A673 (cell line): ENCODE data around the gene ROR2. TPM values are rescaled to one million over a fixed set of nuclear protein-coding genes. Genes with fewer than 3 reads are reported as not detected.

Experiments
- BruUV-seq: library from RNA; stranded (reverse); fragments of 400-500 nt; replicated peaks from 2 replicates; lab custom pipeline; 2021; lab: Mats Ljungman, UMichigan
- CTCF ChIA-PET: fragments of 300-600 bp; sonication (Branson Sonifier 250); formaldehyde crosslinking; loops from one replicate; lab custom pipeline; 2022; ENCODE audit warnings: antibody characterized with exemption; lab: Charles Lee
- POLR2A ChIA-PET: fragments of 300-600 bp; sonication (Branson Sonifier 250); formaldehyde crosslinking; loops from one replicate; lab custom pipeline; 2022; ENCODE audit warnings: antibody characterized with exemption; ENCODE audit not compliant: low non-redundant PET; lab: Charles Lee
- DNase-seq: peaks from one replicate; pipeline ENCODE4 v3.0.0-alpha.2; 2015; ENCODE audit warnings: low spot score
- H3K27ac ChIP-seq: fragments of 200-600 bp; sonication (generic); 2 replicates; pipeline ENCODE4 v1.5.1; 2016; ENCODE audit warnings: mixed run types, low read depth, mild to moderate bottlenecking, mixed read lengths, antibody characterized with exemption, low read length; ENCODE audit not compliant: poor library complexity, severe bottlenecking
- H3K27me3 ChIP-seq: fragments of 200-600 bp; sonication (generic); replicated peaks from 2 replicates; pipeline ENCODE4 v1.6.1; 2017; ENCODE audit warnings: mixed run types, low read depth, mild to moderate bottlenecking, mixed read lengths, antibody characterized with exemption, low read length; ENCODE audit not compliant: insufficient read depth, poor library complexity
- H3K36me3 ChIP-seq: fragments of 200-600 bp; sonication (generic); 2 replicates; pipeline ENCODE4 v1.6.1; 2016; ENCODE audit warnings: mixed run types, mild to moderate bottlenecking, mixed read lengths, antibody characterized with exemption, low read length; ENCODE audit not compliant: insufficient read depth, poor library complexity, severe bottlenecking
- H3K4me1 ChIP-seq: fragments of 200-600 bp; sonication (generic); 2 replicates; pipeline ENCODE4 v1.6.1; 2017; ENCODE audit warnings: mixed run types, mild to moderate bottlenecking, mixed read lengths, antibody characterized with exemption, low read length; ENCODE audit not compliant: insufficient read depth, poor library complexity, severe bottlenecking
- H3K4me3 ChIP-seq: fragments of 200-600 bp; sonication (generic); 2 replicates; pipeline ENCODE4 v1.5.1; 2016; ENCODE audit warnings: low read depth, mixed run types, mild to moderate bottlenecking, mixed read lengths, low read length; ENCODE audit not compliant: poor library complexity, severe bottlenecking
- H3K9me3 ChIP-seq: fragments of 200-600 bp; sonication (generic); 2 replicates; pipeline ENCODE4 v1.6.1; 2016; ENCODE audit warnings: mixed run types, low read depth, mild to moderate bottlenecking, mixed read lengths, antibody characterized with exemption, low read length; ENCODE audit not compliant: poor library complexity, severe bottlenecking
- EZH2 ChIP-seq: fragments of 200-600 bp; sonication (generic); IDR thresholded peaks from 2 replicates; pipeline ENCODE4 v1.6.1; 2017; ENCODE audit warnings: borderline replicate concordance, low read depth, mild to moderate bottlenecking, mixed read lengths, antibody characterized with exemption, low read length; ENCODE audit not compliant: poor library complexity, severe bottlenecking
- intact Hi-C: fragments of 100-400 bp; cut with micrococcal nuclease; formaldehyde crosslinking; loops from one replicate; pipeline ENCODE4 v1.10.0; 2022; ENCODE audit not compliant: unreplicated experiment
- total RNA-seq: library from RNA; stranded (reverse); gene quantifications from 2 replicates; pipeline ENCODE4 v1.2.3, GENCODE V29; 2021
- TF ChIP-seq, protein P1 (sequence below): fragments of 300-800, 200-600 bp; sonication (generic); conservative IDR thresholded peaks from 2 replicates; pipeline ENCODE4 v1.5.1; 2017; ENCODE audit warnings: low read depth, mild to moderate bottlenecking, antibody characterized with exemption, low read length, moderate library complexity, mixed read lengths

ROR2 gene
- total RNA-seq, 1 experiment from 2014 or later = 12.3 TPM

DNA sequence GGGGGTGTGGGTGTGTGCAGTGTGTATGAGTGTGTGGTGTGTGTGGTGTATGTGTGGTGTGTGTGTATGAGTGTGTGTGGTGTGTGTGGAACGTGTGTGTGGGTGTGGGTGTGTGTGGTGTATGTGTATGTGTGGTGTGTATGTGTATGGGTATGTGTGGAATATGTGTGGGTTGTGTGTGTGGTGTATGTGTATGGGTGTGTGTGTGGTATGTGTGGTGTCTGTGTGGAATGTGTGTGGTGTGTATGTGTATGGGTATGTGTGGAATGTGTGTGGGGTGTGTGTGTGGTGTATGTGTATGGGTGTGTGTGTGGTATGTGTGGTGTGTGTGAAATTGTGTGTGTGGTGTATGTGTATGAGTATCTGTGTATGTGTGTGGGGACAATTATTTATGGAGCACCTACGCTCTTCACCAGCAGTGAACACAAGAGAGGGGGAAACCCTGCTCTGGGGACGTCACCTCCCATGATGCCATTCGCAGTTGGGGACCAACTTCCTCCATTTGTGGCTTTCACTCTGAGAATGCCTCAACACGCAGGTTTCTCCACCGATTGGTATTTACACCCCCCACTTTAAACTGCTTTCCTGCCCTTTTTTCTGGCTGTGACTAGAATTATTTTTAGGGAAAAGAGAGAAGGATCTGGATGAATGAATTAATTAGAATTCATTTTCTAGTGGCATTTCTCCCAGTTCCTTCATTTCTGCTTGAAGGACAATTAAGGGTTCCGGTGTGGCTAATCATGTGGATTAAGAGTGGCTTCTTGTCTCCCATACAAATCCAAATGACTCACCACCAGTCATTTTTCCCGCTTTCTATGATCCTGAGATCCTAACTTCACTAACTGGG lies 238.1 kb downstream of the ROR2 start:
- DNase-seq = peak; percentile 71
- Histone ChIP-seq H3K9me3 (peaks cover 5% of the 10 kb centered on the region), H3K27me3 (no peaks in the 10 kb centered on the region), H3K4me3 (no peak overlapping the region), H3K27ac (peak overlapping the region; percentile 10), H3K36me3 (no peaks in the 10 kb centered on the region), H3K4me1 (peaks cover 16% of the 10 kb centered on the region)
- TF ChIP-seq EZH2 = no peak
- TF ChIP-seq, protein P1, sequence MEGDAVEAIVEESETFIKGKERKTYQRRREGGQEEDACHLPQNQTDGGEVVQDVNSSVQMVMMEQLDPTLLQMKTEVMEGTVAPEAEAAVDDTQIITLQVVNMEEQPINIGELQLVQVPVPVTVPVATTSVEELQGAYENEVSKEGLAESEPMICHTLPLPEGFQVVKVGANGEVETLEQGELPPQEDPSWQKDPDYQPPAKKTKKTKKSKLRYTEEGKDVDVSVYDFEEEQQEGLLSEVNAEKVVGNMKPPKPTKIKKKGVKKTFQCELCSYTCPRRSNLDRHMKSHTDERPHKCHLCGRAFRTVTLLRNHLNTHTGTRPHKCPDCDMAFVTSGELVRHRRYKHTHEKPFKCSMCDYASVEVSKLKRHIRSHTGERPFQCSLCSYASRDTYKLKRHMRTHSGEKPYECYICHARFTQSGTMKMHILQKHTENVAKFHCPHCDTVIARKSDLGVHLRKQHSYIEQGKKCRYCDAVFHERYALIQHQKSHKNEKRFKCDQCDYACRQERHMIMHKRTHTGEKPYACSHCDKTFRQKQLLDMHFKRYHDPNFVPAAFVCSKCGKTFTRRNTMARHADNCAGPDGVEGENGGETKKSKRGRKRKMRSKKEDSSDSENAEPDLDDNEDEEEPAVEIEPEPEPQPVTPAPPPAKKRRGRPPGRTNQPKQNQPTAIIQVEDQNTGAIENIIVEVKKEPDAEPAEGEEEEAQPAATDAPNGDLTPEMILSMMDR = no peak
- POLR2A ChIA-PET = no interaction called here
- intact Hi-C loops = no loop called here
- CTCF ChIA-PET = no interaction called here
- no TSS peak for BruUV-seq

DNA sequence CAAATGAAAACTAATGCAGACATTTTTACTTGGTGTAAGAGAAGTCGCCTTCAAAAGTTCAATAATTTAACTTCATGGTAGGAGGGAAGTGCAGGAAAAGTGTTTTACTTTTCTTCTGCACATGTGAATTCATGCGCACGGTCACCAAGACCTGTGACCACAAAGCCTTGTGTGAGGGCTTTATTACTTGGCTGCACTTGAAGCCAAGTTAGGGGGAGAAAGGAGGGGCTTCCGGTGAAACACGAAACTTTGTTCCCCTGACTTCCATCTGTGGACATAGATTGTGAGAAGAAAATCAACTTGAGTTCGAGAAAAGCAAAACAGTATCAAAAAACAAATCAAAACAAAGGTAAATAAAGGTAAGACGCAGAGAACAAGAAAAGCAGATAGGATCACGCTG lies 239.9 kb downstream of the ROR2 start:
- Histone ChIP-seq H3K4me1 (peaks cover 16% of the 10 kb centered on the region), H3K27me3 (no peaks in the 10 kb centered on the region), H3K4me3 (no peak overlapping the region), H3K27ac (no peak overlapping the region), H3K36me3 (no peaks in the 10 kb centered on the region), H3K9me3 (peaks cover 10% of the 10 kb centered on the region)
- no TSS peak for BruUV-seq
- TF ChIP-seq EZH2 = no peak
- TF ChIP-seq, protein P1 = no peak
- DNase-seq = no peak
- intact Hi-C loops = no loop called here
- CTCF ChIA-PET = no interaction called here
- POLR2A ChIA-PET = no interaction called here

DNA sequence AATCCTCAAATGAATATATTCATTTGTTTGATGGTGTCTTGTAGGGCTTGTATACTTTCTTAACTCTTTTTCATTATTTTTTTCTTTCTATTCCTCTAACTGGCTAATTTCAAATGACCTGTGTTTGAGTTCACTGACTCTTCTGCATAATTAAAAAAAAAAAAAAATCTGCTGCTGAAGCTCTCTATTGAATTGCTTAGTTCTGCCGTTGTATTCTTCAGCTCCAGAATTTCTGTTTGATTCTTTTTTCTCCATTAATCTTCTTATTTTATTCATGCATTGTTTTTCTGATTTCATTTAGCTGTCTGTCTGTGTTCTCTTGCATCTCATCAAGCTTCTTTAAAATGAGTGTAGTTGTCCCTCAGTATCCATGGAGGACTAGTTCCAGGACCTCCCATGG lies 244.6 kb downstream of the ROR2 start:
- no peak overlapping the region for H3K27ac ChIP-seq
- no peaks in the 10 kb centered on the region for H3K4me1 ChIP-seq
- no TSS peak for BruUV-seq
- H3K36me3 ChIP-seq = no peaks in the 10 kb centered on the region
- no peaks in the 10 kb centered on the region for H3K27me3 ChIP-seq
- ChIA-PET CTCF (no interaction called here), POLR2A (no interaction called here)
- intact Hi-C loops = no loop called here
- DNase-seq = no peak
- TF ChIP-seq, protein P1 = no peak
- no peak for TF ChIP-seq EZH2
- peaks cover 16% of the 10 kb centered on the region for H3K9me3 ChIP-seq
- no peak overlapping the region for H3K4me3 ChIP-seq
